Stimulated activated CD4-positive, alpha-beta T cell treated with anti-CD3 and anti-CD28 coated beads, Interleukin-15, amount 100 ng/mL, for 48 hours (primary cell): ENCODE data around the gene R3HDM2.
"Not testable (repeated sequence)": the region's sequence is repeated elsewhere in the genome, so short reads cannot be mapped to it uniquely, and the experiment has no call there.

Source experiments
- DNase-seq, 2 donors: peaks; one replicate each; pipeline ENCODE4 v3.0.0-alpha.2; 2020; ENCODE audit warnings: low read depth in 2 of 2

R3HDM2 gene

GRCh38 chr12:57452937-57453509 is 22.2 kb upstream of the R3HDM2 start:
- DNase-seq, result peak in 1 of 2 donors; percentile 65

GRCh38 chr12:57452181-57452936 is 21.5 kb upstream of the R3HDM2 start:
- no peak for DNase-seq

- no peak for DNase-seq
These were observed 20.5 kb upstream of the R3HDM2 start for GRCh38 chr12:57451233-57451778.

- DNase-seq, result no peak
These were observed 19.2 kb upstream of the R3HDM2 start for GRCh38 chr12:57450057-57450456.

GRCh38 chr12:57449375-57449774 is 18.5 kb upstream of the R3HDM2 start:
- DNase-seq, result no peak

GRCh38 chr12:57448669-57449068 is 17.8 kb upstream of the R3HDM2 start:
- DNase-seq, result no peak

GRCh38 chr12:57446292-57446960 is 15.6 kb upstream of the R3HDM2 start:
- no peak for DNase-seq

- DNase-seq, result no peak
These were observed 13.9 kb upstream of the R3HDM2 start for GRCh38 chr12:57444744-57445143.

GRCh38 chr12:57444337-57444736 is 13.5 kb upstream of the R3HDM2 start:
- DNase-seq, result not testable (repeated sequence)

GRCh38 chr12:57441846-57442427 is 11.1 kb upstream of the R3HDM2 start:
- no peak for DNase-seq

- not testable (repeated sequence) for DNase-seq
These were observed 10.6 kb upstream of the R3HDM2 start for GRCh38 chr12:57441393-57441792.

- DNase-seq, result no peak
These were observed 9.0 kb upstream of the R3HDM2 start for GRCh38 chr12:57439762-57440266.

- no peak for DNase-seq
These were observed 7.6 kb upstream of the R3HDM2 start for GRCh38 chr12:57438400-57438799.

- no peak for DNase-seq
These were observed 4.5 kb upstream of the R3HDM2 start for GRCh38 chr12:57435293-57435692.

- no peak for DNase-seq
These were observed 3.8 kb upstream of the R3HDM2 start, which contains the start of gene INHBC for GRCh38 chr12:57434517-57435223. Gene INHBC, plus strand, starts transcription at chr12:57434784. Its CDS starts 103 bp downstream, at chr12:57434887.

GRCh38 chr12:57433370-57433769 is 2.5 kb upstream of the R3HDM2 start:
- no peak for DNase-seq

- no peak for DNase-seq
These were observed 878 bp upstream of the R3HDM2 start for GRCh38 chr12:57431654-57432188.

GRCh38 chr12:57430112-57430930 is 522 bp downstream of the R3HDM2 start:
- DNase-seq, result peak in 1 of 2 donors; percentile 9

- no peak for DNase-seq
These were observed 1.3 kb downstream of the R3HDM2 start for GRCh38 chr12:57429473-57430111.

- DNase-seq, result no peak
These were observed 1.9 kb downstream of the R3HDM2 start for GRCh38 chr12:57428965-57429364.
